Lung (tissue), 12 donors: ENCODE results near the gene ONECUT3. TPM values are rescaled to one million over a fixed set of nuclear protein-coding genes. Genes with fewer than 3 reads are reported as not detected.

Experiments used
- ATAC-seq: fragments of 200-7000 bp; cut with Tn5 transposase; one replicate; pipeline ENCODE4 v1.9.1; 2020; ENCODE audit warnings: moderate number of reproducible peaks; ENCODE audit not compliant: insufficient read depth, low FRiP score
- DNase-seq, 3 donors: peaks; one replicate each; pipeline ENCODE4 v3.0.0-alpha.2; 2013 to 2017
- H3K27ac ChIP-seq, 2 donors: one replicate each; pipeline ENCODE4 v1.5.1; 2013; ENCODE audit warnings: mild to moderate bottlenecking in 2 of 2, moderate library complexity in 2 of 2, control low read depth in 1 of 2, inconsistent platforms in 1 of 2, low read depth in 1 of 2, low read length in 1 of 2
- H3K27me3 ChIP-seq, 3 donors: one replicate each; pipeline ENCODE4 v1.5.1; 2013; ENCODE audit warnings: low read length in 2 of 3; ENCODE audit not compliant: control insufficient read depth in 3 of 3, insufficient read depth in 3 of 3
- H3K36me3 ChIP-seq, 4 donors: one replicate each; pipeline ENCODE4 v1.5.1; 2013; ENCODE audit warnings: low read length in 4 of 4, mild to moderate bottlenecking in 1 of 4, moderate library complexity in 1 of 4; ENCODE audit not compliant: control insufficient read depth in 4 of 4, insufficient read depth in 4 of 4
- H3K4me1 ChIP-seq, 5 donors: one replicate each; pipeline ENCODE4 v1.5.1; 2013; ENCODE audit warnings: low read length in 5 of 5, mild to moderate bottlenecking in 2 of 5, moderate library complexity in 1 of 5; ENCODE audit not compliant: control insufficient read depth in 5 of 5, insufficient read depth in 5 of 5
- H3K4me3 ChIP-seq: one replicate; pipeline ENCODE4 v1.5.1; 2013; ENCODE audit warnings: mild to moderate bottlenecking, control low read depth, moderate library complexity
- H3K9ac ChIP-seq, 2 donors: one replicate each; pipeline ENCODE4 v1.5.1; 2013; ENCODE audit warnings: low read length in 2 of 2, control low read depth in 1 of 2; ENCODE audit not compliant: insufficient read depth in 1 of 2
- H3K9me3 ChIP-seq, 4 donors: one replicate each; pipeline ENCODE4 v1.5.1; 2013; ENCODE audit warnings: low read length in 3 of 4, mild to moderate bottlenecking in 1 of 4, moderate library complexity in 1 of 4; ENCODE audit not compliant: control insufficient read depth in 4 of 4, insufficient read depth in 3 of 4
- WGBS, 2 donors: extraction: QIAGEN DNeasy Blood & Tissue Kit; methylation state at CpG; one replicate each; pipeline ENCODE4 v1.1.7; 2013; 5-methylcytosine and 5-hydroxymethylcytosine counted together
- polyA plus RNA-seq, 2 donors: library from polyadenylated mRNA; stranded (reverse); fragments of 200-250 nt; gene quantifications; one replicate each; pipeline ENCODE4 v1.2.1, GENCODE V29; 2013
- total RNA-seq, 2 donors: library from RNA; depleted of rRNA in 1 of 2; stranded (reverse); fragments of >200 nt in 1 of 2; gene quantifications; one replicate each; pipeline ENCODE4 v1.2.1, GENCODE V29; 2014 to 2021
- TF ChIP-seq, protein P1 (sequence below): IDR thresholded peaks from 2 replicates; pipeline ENCODE4 v1.5.1; 2012; ENCODE audit warnings: mild to moderate bottlenecking; ENCODE audit errors: control extremely low read depth, extremely low read depth
- donor health status: control.
- donor health status: control.
- donor health status: Bipolar disorder and iron deficiency.
- donor health status: healthy.
- donor health status: DM: yes; HTN: yes; CAD: no.

The ONECUT3 gene
- total and polyA plus RNA-seq, 4 donors, result not detected

DNA sequence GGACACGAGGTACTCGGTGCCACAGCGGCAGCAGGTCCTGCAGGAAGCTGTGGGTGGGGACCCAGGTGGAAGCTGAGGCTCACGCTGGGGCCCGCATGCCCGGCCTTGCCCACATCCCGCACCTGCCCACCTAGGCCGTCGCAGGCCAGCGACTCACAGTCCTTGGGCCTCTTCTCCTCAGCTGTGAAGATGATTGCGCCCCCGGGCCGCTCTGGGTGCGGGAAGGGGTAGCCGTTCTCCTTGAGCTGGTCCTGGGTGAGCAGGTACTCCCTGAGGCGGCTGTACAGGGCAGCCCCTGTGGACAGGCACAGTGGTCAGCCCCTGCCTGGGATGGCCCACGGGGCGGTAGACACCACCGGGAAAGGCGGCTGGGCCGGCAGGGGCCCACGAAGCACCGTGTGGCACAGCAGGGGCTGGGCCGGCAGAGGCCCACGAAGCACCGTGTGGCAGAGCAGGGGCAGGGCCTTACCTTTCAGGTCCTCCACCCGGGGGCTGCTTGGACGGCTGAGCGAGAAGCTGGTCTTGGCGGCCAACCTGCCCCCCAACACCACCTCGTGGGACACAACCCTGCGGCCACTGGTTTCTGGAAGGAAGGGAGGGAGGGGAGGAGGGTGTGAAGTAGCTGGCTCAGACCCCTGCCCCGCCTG, 65.4 kb downstream of the ONECUT3 start:
- Histone ChIP-seq H3K27ac (no peak overlapping the region), H3K4me3 (no peak overlapping the region), H3K9ac (no peak overlapping the region), H3K36me3 (peaks cover 11 to 84% (median 14%) of the 10 kb centered on the region in 4 donors), H3K27me3 (no peaks in the 10 kb centered on the region), H3K4me1 (peaks cover 0 to 11% (median 0%) of the 10 kb centered on the region in 5 donors), H3K9me3 (no peaks in the 10 kb centered on the region)
- TF ChIP-seq, protein P1, sequence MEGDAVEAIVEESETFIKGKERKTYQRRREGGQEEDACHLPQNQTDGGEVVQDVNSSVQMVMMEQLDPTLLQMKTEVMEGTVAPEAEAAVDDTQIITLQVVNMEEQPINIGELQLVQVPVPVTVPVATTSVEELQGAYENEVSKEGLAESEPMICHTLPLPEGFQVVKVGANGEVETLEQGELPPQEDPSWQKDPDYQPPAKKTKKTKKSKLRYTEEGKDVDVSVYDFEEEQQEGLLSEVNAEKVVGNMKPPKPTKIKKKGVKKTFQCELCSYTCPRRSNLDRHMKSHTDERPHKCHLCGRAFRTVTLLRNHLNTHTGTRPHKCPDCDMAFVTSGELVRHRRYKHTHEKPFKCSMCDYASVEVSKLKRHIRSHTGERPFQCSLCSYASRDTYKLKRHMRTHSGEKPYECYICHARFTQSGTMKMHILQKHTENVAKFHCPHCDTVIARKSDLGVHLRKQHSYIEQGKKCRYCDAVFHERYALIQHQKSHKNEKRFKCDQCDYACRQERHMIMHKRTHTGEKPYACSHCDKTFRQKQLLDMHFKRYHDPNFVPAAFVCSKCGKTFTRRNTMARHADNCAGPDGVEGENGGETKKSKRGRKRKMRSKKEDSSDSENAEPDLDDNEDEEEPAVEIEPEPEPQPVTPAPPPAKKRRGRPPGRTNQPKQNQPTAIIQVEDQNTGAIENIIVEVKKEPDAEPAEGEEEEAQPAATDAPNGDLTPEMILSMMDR, result no peak
- no peak for DNase-seq
- no peak for ATAC-seq
- 93 to 97% methylated on average over 29 to 33 of the region's 33 CpGs for WGBS, 2 donors

DNA sequence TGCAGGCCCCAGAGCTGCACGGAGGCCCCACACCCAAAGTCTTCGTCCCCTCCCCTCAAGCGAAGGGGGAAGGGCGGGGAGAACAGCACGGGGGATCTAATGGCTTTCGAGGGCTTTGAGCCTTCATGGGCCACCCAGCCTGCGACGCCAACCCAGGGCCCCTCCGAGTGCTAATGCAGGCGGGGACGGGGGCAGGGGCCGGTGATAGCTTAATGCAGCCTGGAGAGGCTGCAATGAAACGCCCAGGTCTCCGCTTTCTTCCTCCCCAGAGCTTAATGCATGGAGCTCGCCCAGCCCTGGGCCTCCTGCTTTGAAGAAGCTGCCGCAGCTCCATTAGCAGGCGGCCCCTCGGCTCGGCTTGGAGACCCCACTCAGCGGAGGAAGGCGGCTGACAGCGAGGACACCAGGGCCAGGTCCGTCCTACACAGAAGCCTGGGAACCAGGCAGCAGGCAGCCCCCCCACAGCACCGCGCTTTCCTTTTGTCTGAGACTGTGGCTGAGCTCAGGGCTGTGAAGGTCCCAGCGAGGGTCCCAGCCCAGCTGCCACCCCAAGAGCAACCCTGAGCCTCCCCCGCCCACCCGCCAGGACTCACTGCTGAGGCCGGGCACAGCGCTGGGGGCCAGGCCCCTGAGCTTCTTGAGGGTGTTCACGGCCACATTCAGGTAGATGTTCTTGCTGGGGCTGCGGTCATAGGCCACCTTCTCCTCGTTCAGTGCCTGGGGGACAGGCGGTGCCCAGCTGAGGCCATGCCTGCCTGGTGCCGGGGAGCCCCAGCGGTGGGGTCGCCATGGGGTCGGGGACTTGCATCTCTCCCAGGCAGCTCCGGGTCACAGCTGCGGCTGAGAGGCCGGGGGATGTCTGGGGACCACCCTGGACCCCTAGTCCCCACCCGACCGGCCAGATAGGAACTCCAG, 66.3 kb downstream of the ONECUT3 start:
- no peak overlapping the region for H3K9ac ChIP-seq
- no peak overlapping the region for H3K27ac ChIP-seq
- H3K36me3 ChIP-seq, result peaks cover 11 to 90% (median 14%) of the 10 kb centered on the region in 4 donors
- H3K9me3 ChIP-seq, result no peaks in the 10 kb centered on the region
- WGBS, 2 donors, result 92 to 94% methylated on average over 43 of the region's 43 CpGs
- no peaks in the 10 kb centered on the region for H3K27me3 ChIP-seq
- TF ChIP-seq, protein P1, result no peak
- H3K4me3 ChIP-seq, result no peak overlapping the region
- peak; percentile 55 to 69 (median 62) for DNase-seq
- peaks cover 0 to 11% (median 0%) of the 10 kb centered on the region in 5 donors for H3K4me1 ChIP-seq
- ATAC-seq, result no peak

DNA sequence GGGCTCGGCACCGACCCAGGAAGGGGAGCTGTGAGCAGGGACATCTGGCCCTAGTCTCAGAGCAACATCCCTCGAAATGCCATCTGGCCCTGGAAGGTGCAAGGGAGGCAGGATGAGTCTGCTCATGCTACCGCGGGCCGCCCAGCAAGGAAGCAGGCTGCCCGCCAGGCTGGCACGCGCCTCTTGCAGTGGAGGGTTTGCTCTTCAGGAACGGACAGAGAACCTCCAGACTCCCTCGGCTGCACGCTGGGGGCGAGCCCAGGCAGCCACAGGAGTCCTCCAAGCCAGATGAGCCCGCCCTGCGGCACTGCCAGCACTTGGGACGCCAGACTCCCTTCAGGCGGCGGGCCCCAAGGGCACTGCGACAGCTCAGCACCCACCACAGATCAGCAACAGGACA, 68.9 kb downstream of the ONECUT3 start:
- DNase-seq, result no peak
- no peak for ATAC-seq
- Histone ChIP-seq H3K9me3 (no peaks in the 10 kb centered on the region), H3K36me3 (peaks cover 7 to 73% (median 11%) of the 10 kb centered on the region in 4 donors), H3K4me1 (peaks cover 0 to 14% (median 0%) of the 10 kb centered on the region in 5 donors), H3K4me3 (no peak overlapping the region), H3K9ac (no peak overlapping the region), H3K27ac (no peak overlapping the region), H3K27me3 (no peaks in the 10 kb centered on the region)
- whole genome bisulfite sequencing, 2 donors, result 91% methylated on average over 19 of the region's 19 CpGs
- TF ChIP-seq, protein P1, result no peak
